ENCODE measurements around the gene CUEDC2. TPM values are rescaled to one million over a fixed set of nuclear protein-coding genes. Genes with fewer than 3 reads are reported as not detected.
A peak's percentile ranks its signal among the peaks of the same experiment; 100 is the strongest.

CUEDC2 gene
- total RNA-seq, 1 donor from 2014 or later: 43.7 TPM

GRCh38 chr10:102399217-102400021, 33.0 kb downstream of the CUEDC2 start:
- Mint-ChIP-seq H3K9me3 (no peaks in the 10 kb centered on the region), H3K27me3 (no peaks in the 10 kb centered on the region), H3K36me3 (ENCODE audit: low read depth) (peaks cover 77% of the 10 kb centered on the region), H3K4me1 (peaks cover 53% of the 10 kb centered on the region), H3K27ac (peak overlapping the region; percentile 97), H3K4me3 (peak overlapping the region; percentile 94)
- intact Hi-C loops (cut with micrococcal nuclease): loop anchor here (1.0 kb wide), 2 partner anchors 22 to 267 kb away; no protein-coding TSS in a partner anchor
- TF ChIP-seq CTCF (IDR thresholded peaks at IDR 0.05): peak; percentile 95
- ChIA-PET CTCF (interaction anchor here (0.6 to 2.6 kb wide), 15 partner anchors 9 to 273 kb away, joined by 3 to 24 read pairs (median 5); partner anchors contain the start of gene FBXL15), POLR2A (interaction anchor here (0.6 to 15.2 kb wide), 18 partner anchors 5 to 1658 kb away, joined by 3 to 305 read pairs (median 6); partner anchors contain the start of genes C10orf95, CUEDC2 and FBXL15)
- ATAC-seq (ENCODE audit: low read depth): peak; percentile 37
- DNase-seq: peak; percentile 87

GRCh38 chr10:102398172-102399020, 34.0 kb downstream of the CUEDC2 start:
- ChIA-PET POLR2A (interaction anchor here (0.6 to 15.2 kb wide), 21 partner anchors 6 to 1657 kb away, joined by 3 to 305 read pairs (median 6); partner anchors contain the start of genes C10orf95, CUEDC2, FBXL15 and OGA), CTCF (interaction anchor here (0.7 to 2.6 kb wide), 10 partner anchors 8 to 169 kb away, joined by 3 to 24 read pairs (median 6); partner anchors contain the start of gene FBXL15)
- no peak for TF ChIP-seq CTCF (IDR thresholded peaks at IDR 0.05)
- Mint-ChIP-seq H3K36me3 (ENCODE audit: low read depth) (peaks cover 72% of the 10 kb centered on the region), H3K4me1 (peaks cover 51% of the 10 kb centered on the region), H3K27me3 (no peaks in the 10 kb centered on the region), H3K9me3 (no peaks in the 10 kb centered on the region), H3K4me3 (peak overlapping the region; percentile 94), H3K27ac (peak overlapping the region; percentile 97)
- intact Hi-C loops (cut with micrococcal nuclease): loop anchor here (1.0 kb wide), 2 partner anchors 23 to 266 kb away; no protein-coding TSS in a partner anchor
- DNase-seq: no peak
- ATAC-seq (ENCODE audit: low read depth): no peak

GRCh38 chr10:102397222-102398171, 34.9 kb downstream of the CUEDC2 start:
- TF ChIP-seq CTCF (IDR thresholded peaks at IDR 0.05): no peak
- POLR2A ChIA-PET: interaction anchor here (0.6 to 15.2 kb wide), 14 partner anchors 7 to 265 kb away, joined by 3 to 305 read pairs (median 14); partner anchors contain the start of genes C10orf95, CUEDC2, FBXL15 and GBF1
- intact Hi-C loops (cut with micrococcal nuclease): no loop called here
- CTCF ChIA-PET: interaction anchor here (1.9 to 2.6 kb wide), 3 partner anchors 12 to 25 kb away, joined by 5 to 19 read pairs (median 8); no protein-coding TSS in a partner anchor
- Mint-ChIP-seq H3K9me3 (no peaks in the 10 kb centered on the region), H3K4me1 (peaks cover 58% of the 10 kb centered on the region), H3K27me3 (no peaks in the 10 kb centered on the region), H3K27ac (peak overlapping the region; percentile 97), H3K36me3 (ENCODE audit: low read depth) (peaks cover 71% of the 10 kb centered on the region), H3K4me3 (peak overlapping the region; percentile 94)
- DNase-seq (no peak), ATAC-seq (ENCODE audit: low read depth) (no peak)

- DNase-seq: no peak
- Mint-ChIP-seq H3K4me1 (peaks cover 59% of the 10 kb centered on the region), H3K27ac (peak overlapping the region; percentile 97), H3K9me3 (no peaks in the 10 kb centered on the region), H3K27me3 (no peaks in the 10 kb centered on the region), H3K36me3 (ENCODE audit: low read depth) (peaks cover 64% of the 10 kb centered on the region), H3K4me3 (peak overlapping the region; percentile 94)
- intact Hi-C loops (cut with micrococcal nuclease): no loop called here
- ChIA-PET POLR2A (interaction anchor here (0.6 to 15.2 kb wide), 13 partner anchors 8 to 338 kb away, joined by 3 to 305 read pairs (median 33); partner anchors contain the start of genes ACTR1A, ARL3, C10orf95 and CUEDC2), CTCF (interaction anchor here (1.9 kb wide), 1 partner anchor 26 kb away, joined by 5 read pairs; no protein-coding TSS in a partner anchor)
- TF ChIP-seq CTCF (IDR thresholded peaks at IDR 0.05): no peak
- ATAC-seq (ENCODE audit: low read depth): no peak
These were observed 35.6 kb downstream of the CUEDC2 start for GRCh38 chr10:102396730-102397151.
